Stimulated activated CD8-positive, alpha-beta memory T cell treated with anti-CD3 and anti-CD28 coated beads, Interleukin-2, amount 100 ng/mL, for 1 hour (primary cell): ENCODE data around the gene IFITM2.
A peak's percentile ranks its signal among the peaks of the same experiment; 100 is the strongest.
"Not testable (repeated sequence)": the region's sequence is repeated elsewhere in the genome, so short reads cannot be mapped to it uniquely, and the experiment has no call there.

Source experiments
- DNase-seq, 2 donors: peaks; one replicate each; pipeline ENCODE4 v3.0.0-alpha.2; 2020; ENCODE audit warnings: low read depth in 2 of 2

Gene IFITM2

DNA sequence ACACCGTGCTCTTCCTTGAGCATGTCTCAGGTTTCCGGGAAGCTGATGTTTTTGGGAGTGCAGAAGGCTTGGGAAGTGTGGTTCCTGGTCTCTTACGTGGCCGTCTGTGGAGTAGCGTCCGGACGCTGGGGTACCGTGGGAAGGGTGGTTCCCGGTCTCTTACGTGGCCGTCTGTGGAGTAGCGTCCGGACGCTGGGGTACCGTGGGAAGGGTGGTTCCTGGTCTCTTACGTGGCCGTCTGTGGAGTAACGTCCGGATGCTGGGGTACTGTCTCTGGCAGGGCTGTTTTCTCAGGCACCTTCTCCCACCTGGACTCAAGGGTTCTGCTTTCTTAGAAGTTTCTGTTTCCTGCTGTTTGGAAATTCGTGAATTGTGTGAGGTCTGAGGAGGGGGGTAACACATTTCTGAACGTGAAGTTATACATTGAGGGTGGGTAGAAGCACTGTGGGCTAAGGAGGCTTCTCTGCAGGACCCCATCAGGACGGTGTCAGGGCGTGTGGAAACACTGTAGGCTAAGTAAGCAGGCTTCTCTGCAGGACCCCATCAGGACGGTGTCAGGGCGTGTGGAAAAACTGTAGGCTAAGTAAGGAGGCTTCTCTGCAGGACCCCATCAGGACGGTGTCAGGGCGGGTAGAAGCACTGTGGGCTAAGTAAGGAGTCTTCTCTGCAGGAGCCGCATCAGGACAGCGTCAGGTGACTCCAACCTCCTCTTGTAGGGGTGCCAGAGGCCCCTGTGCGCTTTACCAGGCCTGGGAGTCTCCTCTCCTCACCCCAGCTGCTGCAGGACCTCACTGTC is 18.4 kb downstream of the IFITM2 start:
- no peak for DNase-seq

DNA sequence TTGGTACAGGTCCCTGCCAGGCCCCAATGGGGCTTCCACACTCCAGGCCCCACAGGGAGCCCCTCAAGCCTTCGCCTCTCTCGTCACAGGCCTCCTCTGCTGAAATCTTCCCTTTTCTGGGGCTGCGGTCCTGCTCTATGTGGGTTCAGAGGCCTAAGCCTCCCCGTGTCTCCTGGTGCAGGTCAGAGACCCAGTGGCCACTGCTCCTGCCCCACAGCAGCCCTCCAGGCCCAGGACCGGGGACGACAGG is 18.9 kb downstream of the IFITM2 start:
- DNase-seq: no peak

DNA sequence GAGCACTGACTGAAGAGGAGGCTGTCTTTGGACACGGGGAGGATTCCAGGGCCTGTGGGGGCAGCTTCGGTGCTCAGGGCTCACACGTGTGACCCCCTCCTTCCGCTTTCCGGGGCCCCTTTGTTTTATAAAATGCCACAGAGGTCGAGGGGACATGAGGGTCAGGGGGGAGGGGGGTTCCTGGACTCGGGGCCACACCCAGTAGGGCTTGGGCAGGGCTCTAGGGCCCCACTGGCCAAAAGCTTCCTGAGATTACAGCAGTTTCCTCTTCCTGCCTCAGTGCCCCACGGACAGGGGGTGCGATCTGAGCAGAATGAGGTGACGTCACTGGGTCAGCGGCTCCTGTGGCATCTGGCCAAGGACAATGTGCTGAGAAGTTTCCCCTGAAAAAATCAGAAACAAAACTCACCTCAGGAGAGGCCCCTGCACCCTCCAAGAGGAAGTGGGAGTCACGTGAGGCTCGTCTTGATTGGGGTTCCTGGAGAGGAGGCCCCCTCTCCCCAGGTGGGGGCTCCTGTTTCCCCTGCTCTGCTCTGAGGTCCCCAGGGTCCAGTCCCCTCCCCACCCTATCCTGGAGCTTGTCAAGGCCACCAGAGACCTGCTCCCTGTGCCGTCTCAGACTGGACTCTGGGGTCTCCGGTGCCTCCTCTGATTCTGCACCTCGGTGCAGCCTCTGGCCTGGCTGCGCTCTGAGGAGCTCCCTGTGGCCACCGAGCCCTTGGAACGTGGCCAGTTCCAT is 19.4 kb downstream of the IFITM2 start:
- peak in 1 of 2 donors; percentile 38 for DNase-seq

DNA sequence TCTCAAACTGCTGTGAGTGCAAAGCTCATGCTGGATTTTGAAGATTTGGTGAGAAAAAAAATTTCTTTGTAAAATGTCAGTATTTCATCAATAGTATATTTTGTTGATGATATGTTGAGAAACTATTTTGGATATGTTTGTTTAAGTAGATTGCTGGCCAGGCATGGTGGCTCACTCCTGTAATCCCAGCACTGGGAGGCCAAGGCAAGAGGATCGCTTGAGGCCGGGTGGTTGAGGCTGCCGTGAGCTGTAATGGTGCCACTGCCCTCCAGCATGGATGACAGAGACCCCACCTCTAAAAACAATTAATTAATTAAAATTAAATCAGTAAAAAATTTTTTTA is 19.9 kb downstream of the IFITM2 start:
- DNase-seq: no peak

DNA sequence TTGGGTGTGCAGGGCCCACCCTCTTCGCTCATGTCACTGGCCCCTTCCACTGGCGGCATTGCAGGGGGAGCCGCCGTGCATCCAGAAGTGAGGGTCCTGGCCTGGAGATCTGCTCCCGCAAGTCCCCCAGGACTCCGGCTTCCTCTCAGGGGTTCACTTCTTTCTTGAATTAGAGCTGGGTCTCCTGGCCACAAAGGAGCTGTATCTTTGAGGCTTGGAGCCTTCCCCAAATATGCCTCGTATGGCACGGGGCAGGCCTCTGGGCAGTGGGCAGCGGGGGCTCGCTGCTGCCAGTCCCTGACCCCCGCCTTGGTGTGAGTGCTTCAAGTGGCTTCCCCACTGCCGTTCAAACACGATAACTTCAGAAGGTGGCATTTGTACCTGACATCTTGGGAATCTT is 20.4 kb downstream of the IFITM2 start:
- no peak for DNase-seq

DNA sequence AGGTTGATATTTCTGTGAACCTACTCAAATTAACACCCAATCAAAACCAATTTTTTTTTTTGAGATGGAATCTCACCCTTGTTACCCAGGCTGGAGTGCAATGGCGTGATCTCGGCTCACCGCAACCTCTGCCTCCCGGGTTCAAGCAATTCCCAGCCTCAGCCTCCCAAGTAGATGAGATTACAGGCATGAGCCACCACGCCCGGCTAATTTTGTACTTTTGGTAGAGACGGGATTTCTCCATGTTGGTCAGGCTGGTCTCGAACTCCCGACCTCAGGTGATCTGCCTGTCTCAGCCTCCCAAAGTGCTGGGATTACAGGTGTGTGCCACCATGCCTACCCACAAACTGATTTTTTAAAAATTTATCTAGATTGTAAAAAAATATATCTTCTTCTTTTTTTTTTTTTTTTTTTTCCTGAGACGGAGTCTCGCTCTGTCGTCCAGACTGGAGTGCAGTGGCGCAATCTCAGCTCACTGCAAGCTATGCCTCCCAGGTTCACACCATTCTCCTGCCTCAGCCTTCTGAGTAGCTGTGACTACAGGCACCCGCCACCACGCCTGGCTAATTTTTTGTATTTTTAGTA is 21.0 kb downstream of the IFITM2 start:
- not testable (repeated sequence) for DNase-seq

DNA sequence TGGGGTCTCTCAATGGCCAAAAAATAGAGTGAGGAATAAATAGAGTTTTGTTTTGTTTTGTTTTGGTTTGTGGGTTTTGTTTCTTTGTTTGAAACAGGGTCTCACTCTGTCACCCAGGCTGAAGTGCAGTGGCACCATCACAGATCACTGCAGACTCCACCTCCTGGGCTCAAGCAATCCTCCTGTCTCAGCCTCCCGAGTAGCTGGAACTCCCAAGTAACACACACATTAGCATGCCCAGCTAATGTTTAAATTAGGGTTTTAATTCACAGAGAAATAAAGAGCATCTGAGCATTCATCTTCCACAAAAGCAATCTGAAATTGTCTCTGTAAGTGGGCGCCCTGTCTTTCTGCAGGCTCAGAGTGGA is 22.3 kb downstream of the IFITM2 start:
- DNase-seq: no peak

DNA sequence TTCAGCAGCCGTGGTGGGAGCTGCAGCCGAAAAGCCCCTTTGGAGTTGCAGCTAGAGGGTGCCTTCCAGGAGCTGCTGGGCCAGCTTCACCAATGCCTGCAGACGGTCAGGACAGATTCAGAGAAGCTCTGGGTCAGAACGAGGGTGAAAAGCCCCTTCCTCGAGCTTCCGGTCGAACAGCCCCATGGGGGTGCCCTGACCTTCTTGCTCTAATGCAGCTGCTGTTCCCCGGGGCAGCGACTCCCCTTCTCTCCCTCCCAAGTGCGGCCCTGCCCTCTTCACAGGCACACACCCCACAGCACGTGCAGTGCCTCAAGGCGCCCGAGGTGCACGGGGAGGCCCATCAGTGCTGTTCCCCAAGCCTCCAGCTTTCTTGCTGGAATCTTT is 22.7 kb downstream of the IFITM2 start:
- DNase-seq: no peak

DNA sequence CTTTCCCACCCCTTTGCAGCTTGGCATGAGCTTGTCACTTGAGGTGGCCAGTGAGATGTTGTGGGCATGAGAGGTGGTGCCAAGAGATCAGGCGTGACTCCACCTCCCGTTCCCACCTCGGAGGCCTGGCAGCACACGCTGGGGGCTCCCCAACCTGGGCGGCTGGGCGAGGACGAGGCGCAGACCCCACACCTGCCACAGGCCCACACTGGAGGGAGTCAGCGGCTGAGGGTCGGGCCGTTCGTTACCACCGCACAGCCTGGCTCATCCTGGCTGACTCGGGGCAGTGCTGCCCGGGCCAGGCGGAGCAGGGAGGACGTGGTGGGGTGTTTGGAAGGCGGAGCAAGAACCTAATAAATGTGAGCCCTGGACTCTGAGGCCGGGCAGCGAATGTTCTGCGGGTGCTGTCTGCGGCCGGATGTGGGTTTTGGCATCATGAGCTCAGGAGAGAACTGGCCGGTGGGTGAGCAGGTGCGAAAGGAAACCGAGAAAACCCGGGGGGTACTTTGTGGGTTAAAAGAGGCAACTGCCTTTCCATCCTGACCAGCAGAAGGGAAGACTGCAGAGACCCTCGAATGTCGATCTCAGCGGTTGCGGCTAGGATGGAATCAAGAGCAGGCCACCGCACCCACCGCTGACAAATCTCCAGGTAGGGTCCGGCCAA is 23.2 kb downstream of the IFITM2 start:
- DNase-seq: no peak

DNA sequence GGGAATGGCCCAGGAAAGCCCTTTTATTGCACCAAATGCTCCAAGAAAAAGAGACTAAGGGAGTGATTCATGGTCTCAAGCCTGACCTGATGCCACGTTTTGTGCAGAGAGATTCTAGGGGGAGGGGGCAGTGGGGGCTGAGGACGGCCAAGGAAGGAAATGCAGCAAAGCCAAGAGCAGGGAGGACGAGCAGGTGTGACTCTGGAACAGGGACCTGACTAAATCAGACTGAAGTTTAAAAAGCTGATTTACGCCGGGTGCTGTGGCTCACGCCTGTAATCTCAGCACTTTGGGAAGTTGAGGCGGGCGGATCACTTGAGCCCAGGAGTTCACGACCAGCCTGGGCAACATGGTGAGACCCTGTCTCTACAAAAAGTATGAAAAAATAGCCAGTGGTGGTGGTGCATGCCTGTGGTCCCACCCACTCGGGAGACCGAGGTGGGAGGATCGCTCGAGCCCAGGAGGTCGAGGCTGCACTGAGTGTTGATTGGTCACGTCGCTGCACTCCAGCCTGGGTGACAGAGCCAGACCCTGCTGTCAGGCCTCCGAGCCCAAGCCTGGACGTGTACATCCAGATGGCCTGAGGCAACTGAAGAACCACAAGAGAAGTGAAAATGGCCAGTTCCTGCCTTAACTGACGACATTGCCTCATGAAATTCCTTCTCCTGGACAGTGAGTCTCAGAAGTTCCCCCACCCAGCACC is 23.9 kb downstream of the IFITM2 start:
- no peak for DNase-seq

DNA sequence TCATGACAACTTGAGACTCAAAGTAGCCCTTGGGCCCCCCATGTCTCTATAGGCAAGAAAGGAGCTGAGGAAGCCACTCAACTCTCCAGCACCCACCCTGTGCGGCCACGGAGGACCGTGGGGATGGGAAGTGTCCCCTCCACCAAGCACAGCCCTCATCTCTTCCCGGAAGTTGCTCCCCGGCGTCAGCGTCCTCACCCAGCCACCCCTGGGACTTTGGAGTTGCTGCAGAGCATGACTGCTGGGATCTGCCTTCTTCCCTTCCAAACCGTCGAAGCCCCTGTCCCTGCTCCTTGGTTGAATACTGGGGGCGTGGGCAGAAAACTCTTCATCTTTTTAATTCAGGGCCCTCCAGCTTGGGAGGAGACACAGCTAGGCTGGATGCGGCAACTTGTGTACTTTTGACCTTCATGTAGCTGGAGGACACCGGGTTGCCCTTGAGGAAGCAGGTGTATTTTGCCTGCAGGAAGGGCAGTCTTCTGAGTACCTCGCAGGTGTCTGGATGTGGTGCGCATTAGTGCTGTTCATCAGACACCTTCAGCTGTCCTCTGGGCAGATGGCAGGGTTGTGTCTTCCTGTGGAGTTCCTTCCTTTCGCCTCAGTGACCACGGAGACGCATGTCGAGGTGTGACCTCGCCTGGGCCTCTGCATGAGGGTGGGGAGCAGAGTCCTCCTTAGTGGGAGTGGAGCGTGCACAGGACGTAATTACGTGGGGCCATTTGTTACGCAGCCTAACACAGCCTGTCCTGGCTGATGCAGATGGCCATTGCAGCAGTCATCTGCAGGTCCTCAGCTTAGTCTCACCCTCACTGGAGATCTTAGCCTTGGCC is 25.2 kb downstream of the IFITM2 start:
- no peak for DNase-seq

DNA sequence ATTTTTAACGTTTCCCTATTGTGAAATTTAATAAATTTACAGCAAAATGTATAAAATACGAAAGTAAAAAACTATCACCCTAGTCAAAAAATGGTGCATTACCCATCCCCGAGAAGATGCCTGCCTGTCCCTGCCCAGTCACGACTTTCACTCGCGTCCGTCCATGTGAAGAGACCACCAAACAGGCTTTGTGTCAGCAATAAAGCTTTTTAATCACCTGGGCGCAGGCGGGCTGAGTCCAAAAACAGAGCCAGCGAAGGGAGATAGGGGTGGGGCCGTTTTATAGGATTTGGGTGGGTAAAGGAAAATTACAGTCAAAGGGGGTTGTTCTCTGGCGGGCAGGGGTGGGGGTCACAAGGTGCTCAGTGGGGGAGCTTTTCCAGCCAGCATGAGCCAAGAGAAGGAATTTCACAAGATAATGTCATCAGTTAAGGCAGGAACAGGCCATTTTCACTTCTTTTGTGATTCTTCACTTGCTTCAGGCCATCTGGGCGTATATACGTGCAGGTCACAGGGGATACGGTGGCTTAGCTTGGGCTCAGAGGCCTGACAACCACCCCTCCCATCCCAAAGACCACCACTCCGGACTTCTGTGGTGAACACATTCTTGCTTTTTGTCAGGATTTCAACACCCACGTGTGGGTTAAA is 26.1 kb downstream of the IFITM2 start:
- DNase-seq: not testable (repeated sequence)

DNA sequence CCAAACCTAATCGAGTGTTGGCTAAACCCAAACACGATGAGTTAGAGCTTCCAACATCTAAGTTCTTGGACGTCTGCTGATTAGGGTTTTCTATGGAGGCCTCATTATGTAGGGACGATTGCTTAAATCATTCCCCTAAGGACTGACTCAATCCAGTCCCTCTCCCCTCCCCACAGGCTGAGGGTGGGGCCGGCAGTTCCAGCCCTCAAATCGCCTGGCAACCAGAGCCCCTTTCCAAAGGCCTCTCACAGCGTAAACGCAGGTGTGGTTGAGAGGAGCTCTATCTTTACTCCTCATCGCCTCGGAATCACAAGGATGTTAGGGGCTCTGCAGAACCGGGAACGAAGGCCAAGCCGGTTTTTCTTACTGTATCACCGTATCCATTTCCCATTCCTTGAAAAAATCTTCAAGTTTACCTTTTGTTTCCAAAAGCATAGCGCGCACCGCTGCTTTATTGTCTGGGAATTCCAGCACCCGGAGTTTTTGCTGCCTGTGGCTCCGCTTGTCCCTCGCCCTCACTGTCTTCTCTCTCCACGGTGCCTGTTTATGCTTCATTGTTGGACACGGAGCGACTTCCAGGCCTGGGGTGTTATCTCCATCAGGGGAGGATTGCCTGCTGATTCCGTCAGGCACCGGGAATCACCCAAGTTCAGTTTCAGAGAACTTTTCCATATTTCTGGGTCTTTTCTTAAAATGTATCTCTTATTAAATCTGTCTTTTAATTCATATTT is 26.8 kb downstream of the IFITM2 start:
- no peak for DNase-seq

DNA sequence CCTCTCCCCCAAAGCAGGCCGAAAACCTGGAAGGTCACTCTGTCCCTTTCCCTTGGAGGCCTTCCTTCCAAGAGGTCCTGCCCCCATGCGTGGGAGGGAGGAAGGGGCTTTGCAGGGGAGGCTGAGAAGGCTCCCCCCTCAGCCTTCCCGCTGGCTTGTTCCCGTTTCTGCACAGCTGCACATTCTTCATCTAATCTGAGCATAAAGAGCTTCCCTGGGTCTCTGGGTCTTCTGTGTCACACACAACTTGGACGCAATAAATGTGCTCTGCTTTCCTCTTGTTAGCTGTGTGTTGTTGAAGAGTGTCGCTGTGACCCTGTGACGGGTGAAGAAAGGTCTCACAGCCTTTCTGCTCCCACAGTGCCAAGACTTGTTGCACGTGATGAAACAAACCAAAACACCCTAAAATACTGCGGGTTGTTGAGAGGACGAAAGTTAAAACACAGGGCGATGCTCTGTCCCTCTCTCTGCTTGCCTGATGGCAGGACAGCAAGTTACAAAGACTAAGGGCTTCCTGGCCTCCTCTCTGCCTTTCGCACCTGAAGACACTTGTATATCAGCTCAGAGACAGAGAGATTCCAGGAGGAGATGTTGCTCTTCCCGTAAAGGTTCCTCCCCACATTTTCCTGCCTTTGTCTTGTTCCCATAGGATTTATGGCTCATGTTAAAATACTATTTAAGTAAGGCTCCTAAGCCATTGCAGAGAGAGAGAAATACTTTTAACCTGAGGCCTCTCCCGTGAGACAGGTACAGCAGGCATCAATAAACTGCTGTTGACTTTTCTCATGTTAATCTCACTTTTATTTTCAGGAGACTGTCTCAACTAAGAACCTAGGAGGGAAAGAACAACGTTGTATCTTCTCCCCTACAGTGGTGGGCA is 28.4 kb downstream of the IFITM2 start:
- no peak for DNase-seq

DNA sequence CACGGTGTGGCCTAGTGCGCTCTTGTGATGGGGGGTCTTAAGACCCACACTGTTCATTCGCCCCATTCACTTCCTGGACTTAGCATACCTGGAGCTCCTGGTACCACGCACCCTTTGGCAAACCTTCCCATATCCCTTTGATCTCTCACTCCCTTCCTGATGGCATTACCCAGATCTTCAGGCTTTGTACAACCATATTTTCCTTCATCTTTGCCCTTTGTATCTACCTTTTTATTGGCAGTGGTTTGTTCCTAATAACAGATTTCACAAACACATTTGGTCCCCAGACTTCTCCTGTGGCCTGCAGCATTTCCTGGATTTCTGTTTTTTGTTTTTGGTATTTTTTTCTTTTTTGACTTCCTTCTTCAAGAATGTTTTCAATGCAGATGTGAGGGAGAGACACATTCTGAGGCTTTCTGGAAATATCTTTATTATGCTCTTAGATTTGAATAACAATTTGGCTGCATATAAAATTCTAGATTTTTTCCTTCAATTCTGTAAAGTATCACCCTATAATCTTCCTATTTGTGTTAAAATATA is 29.1 kb downstream of the IFITM2 start:
- no peak for DNase-seq

DNA sequence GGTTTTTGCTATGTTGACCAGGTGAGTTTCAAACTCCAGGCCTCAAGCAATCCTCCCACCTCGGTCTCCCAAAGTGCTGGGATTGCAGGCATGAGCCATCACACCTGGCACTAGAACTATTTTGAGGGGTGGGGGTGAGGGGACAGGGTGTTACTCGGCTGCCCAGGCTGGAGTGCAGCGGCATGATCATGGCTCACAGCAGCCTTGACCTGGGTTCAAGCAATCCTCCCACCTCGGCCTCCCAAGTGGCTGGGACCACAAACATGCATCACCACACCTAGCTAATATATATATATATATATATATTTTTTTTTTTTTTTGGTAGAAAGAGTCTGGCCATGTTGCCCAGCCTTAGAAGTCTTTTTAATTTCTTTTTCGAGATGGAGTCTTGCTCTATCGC is 30.1 kb downstream of the IFITM2 start:
- no peak for DNase-seq

DNA sequence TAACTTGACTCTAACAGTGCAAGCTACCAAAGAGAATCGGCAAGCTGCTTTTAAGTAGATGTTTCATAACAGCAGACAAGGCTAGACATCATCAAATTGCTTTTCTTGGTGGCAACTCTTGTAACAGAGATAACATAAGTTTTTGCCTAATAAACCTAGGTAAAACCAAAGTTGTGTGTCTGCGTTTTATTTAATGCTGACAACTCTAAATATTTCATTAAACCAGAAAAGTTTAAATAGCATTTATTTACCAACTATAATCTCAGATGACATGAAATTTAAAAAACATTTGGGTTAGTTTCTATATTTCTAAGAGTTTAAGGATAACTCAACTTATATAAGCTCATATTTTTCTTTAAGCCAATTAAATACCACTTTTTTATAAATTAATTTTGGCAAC is 32.3 kb downstream of the IFITM2 start:
- DNase-seq: no peak

DNA sequence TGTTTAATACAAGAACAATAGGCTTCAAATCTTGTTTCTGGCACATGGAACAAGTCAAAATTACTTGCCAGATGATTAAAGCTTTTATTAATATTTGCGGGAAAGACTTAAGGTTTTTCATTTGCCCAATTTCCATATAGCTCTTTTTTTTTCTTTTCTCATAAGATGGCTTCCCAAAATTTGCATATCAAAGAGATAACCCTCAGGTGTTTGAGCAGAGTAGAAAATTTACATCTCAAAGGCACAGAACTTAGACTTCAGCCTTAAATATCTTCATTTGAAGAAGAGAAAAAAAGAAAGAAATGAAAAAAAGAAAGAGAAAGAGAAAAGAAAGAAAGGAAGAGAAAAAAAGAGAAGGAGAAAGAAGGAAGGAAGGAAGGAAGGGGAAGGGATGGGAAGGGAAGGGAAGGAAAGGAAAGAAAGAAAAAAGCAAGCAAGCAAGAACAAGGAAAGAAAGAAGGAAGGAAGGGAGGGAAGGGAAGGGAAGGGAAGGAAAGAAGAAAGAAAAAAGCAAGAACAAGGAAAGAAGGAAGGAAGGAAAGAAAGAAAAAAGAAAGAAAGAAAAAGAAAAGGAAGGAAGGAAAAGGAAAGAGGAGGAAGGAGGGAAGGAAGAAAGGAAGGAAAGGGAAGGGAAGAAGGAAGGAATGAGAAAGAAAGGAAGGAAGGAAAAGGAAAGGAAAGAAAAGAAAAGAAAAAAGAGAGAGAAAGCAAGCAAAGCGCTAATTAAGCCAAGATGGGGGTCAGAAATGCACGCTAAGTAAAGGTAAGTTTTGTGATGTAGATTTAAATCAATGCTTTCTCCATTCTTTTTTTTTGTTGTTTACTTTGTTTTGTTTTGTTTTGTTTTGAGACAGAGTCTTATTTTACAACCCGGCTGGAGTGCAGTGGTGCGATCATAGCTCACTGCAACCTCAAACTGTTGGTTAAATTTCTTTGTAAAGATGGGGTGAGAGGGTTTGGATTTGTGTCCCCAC is 33.2 kb downstream of the IFITM2 start:
- DNase-seq: no peak
